ENCODE results near the gene CACFD1. TPM values are rescaled to one million over a fixed set of nuclear protein-coding genes. Genes with fewer than 3 reads are reported as not detected.
A peak's percentile ranks its signal among the peaks of the same experiment; 100 is the strongest.

The CACFD1 gene
- total RNA-seq, 1 donor, result 4.4 TPM

DNA sequence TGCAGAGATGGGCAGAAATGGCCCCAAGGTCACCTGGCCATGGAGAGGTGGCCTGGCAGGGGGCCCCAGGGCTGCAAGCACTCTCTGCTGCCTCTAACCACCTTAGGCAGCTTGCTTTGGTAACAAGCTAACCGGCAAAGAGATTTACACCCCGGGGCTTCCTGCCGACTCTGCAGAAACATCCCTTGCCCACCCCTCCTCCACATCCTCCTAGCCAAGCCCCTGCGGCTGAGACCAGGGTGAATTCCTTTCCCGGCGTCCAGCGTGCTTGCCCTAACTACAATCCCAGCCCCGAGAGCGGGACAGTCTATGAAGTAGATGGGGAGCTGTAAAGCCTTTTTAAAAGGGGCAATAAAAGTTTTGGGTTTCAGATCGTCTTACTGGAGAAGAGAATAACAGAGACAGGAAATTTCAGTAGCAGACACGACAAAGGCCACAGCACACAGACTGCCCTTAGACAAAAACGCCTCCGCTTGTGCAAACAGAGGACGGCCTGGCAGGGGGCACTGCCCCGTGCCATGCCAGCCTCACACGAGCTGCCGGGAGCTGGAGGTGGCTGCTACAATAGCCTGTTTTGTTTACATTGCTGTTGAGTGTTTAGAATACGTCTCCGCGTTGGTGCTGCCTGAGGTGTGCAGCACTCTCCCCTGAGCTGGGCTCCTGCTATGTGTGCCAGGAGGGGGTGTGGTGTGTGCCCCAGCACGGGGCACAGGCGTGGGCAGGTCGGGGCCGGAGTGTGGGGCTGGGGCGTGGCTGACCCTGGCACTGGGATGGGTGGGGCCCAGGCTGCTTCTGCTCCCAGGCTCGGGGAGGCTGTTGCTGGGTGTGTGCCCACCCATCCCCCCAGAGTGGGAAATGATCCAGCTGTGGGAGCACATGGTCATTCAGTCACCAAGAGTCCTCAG is 49.7 kb downstream of the CACFD1 start:
- DNase-seq (ENCODE audit: low read depth), result no peak
- TF ChIP-seq, protein P1, sequence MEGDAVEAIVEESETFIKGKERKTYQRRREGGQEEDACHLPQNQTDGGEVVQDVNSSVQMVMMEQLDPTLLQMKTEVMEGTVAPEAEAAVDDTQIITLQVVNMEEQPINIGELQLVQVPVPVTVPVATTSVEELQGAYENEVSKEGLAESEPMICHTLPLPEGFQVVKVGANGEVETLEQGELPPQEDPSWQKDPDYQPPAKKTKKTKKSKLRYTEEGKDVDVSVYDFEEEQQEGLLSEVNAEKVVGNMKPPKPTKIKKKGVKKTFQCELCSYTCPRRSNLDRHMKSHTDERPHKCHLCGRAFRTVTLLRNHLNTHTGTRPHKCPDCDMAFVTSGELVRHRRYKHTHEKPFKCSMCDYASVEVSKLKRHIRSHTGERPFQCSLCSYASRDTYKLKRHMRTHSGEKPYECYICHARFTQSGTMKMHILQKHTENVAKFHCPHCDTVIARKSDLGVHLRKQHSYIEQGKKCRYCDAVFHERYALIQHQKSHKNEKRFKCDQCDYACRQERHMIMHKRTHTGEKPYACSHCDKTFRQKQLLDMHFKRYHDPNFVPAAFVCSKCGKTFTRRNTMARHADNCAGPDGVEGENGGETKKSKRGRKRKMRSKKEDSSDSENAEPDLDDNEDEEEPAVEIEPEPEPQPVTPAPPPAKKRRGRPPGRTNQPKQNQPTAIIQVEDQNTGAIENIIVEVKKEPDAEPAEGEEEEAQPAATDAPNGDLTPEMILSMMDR (IDR thresholded peaks at IDR 0.05; ENCODE audit: insufficient read depth, low read length), result no peak
- no peak overlapping the region for H3K4me3 ChIP-seq (ENCODE audit: low read depth, low read length)

DNA sequence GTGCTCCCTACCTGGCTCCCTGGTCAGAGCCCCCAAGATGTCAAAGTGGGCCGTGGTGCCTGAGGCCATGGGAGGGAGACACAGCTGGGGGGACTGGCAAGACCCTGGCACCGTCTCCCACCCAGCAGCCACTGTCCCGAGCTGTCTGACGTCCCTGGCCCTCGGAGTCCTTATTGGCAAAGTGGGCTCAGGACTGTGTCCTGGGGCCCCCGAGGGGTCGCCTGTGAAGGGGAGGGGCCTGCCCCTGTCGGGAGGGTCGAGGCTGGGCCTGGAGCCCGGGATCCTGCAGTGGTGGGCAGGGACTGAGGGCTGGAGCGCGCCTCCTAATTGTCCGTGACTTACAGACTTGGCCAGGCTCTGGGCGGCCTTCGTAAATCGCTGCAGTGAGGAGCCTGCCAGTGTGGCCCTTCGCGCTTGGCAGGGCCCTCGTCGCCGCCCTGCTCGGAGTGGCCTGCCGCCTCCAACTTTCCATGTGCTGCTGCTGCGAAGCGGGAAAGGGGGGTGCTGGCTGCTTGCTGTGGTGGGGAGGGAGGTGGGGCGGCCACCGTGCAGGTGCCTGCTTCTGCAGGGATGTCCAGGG is 51.2 kb downstream of the CACFD1 start:
- no peak for DNase-seq (ENCODE audit: low read depth)
- no peak overlapping the region for H3K4me3 ChIP-seq (ENCODE audit: low read depth, low read length)
- TF ChIP-seq, protein P1 (IDR thresholded peaks at IDR 0.05; ENCODE audit: insufficient read depth, low read length), result no peak

DNA sequence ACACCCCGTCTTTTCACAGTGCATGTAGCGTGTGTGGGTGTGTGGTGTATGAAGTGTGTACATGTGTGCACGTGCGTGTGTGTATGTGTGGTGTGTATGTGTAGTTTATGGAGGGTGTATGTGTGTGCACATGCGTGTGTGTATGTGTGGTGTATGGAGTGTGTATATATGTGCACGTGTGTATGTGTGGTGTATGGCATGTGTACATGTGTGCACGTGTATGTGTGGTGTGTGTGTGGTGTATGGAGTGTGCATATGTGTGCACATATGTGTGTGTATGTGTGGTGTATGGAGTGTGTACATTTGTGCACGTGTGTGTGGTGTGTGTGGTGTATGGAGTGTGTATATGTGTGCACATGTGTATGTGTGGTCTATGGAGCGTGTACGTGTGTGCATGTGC is 51.8 kb downstream of the CACFD1 start:
- no peak overlapping the region for H3K4me3 ChIP-seq (ENCODE audit: low read depth, low read length)
- TF ChIP-seq, protein P1 (IDR thresholded peaks at IDR 0.05; ENCODE audit: insufficient read depth, low read length), result no peak
- no peak for DNase-seq (ENCODE audit: low read depth)

DNA sequence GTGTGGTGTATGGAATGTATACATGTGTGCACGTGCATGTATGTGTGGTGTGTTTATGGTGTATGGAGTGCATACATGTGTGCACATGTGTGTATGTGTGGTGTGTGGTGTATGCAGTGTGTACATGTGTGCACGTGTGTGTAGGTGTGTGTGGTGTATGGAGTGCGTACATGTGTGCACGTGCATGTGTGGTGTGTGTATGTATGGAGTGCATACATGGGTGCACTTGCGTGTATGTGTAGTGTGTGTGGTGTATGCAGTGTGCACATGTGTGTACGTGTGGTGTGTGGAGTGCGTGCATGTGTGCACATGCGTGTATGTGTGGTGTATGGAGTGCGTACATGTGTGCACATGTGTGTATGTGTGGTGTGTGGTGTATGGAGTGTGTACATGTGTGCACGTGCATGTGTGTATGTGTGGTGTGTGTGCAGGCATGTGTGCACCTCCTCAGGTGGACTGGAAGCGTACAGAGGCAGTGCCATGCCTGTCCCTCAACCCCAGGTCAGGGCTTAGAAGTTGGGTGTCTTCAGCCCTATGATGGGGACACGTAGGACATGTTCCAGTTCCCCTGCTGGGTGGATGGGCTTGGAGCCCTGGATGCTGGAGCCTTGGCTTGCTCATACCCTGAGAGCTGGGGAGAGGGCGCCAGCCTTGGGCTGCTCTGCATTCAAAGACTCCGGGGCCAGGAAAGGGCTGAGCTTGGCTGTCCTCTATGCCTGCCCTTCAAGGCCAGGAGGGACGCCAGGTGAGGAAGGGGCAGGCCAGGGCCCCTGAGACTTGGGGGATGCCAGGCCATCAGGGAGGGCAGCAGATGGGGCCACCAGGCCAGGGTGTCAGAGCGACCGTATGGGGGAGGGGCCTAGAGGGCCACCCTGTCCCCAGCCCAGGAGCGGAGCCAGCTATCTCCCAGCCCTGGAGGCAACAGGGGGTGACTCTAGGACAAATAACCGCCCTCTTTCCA is 52.8 kb downstream of the CACFD1 start:
- TF ChIP-seq, protein P1 (IDR thresholded peaks at IDR 0.05; ENCODE audit: insufficient read depth, low read length), result no peak
- no peak overlapping the region for H3K4me3 ChIP-seq (ENCODE audit: low read depth, low read length)
- DNase-seq (ENCODE audit: low read depth), result no peak

DNA sequence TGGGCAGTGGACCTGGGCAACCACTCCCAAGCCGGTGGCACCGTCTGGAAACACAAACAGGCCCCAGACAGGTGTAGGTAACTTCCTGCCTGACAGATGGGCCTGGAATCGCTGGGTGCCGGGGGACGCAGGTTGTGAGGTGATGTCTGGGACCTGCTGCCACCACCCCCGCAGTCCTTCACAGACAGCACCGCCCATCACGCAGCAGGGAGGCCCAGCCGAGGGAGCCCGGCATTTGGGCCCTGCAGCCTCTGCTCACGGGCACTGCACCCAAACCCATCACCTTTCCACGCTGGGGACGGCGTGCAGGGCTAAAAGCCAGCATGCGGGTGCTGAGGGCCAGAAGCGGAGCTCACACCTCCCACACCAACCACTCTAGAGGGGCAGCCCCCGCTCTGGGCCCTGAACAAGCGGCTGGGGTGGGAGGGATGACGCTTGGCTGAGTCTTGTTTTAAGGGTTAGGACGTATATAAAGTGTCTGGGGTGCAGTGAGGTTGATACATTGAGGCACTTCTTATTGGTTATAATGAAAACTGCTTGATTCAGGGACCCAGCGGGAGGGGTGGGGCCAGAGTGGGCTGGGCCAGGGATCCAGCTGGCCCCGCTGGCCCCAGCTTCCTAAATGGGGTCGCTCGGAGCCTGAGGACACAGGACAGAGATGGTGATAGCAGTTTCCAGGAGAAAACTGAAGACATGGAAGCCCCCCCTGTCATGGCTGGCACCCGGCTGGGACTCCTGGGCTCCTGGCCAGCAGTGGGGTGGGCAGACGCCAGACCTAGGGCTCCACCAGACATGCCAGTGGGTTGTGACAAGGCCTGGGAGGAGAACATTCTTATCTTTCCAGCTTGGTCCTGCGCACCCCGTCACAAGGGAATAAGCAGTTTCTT is 53.7 kb downstream of the CACFD1 start:
- H3K4me3 ChIP-seq (ENCODE audit: low read depth, low read length), result no peak overlapping the region
- TF ChIP-seq, protein P1 (IDR thresholded peaks at IDR 0.05; ENCODE audit: insufficient read depth, low read length), result no peak
- DNase-seq (ENCODE audit: low read depth), result peak; percentile 30

Measured in fibroblast of the aortic adventitia (primary cell).